Activated CD8-positive, alpha-beta memory T cell treated with anti-CD3 and anti-CD28 coated beads for 36 hours (primary cell): ENCODE data around the gene ITGA8. TPM values are rescaled to one million over a fixed set of nuclear protein-coding genes. Genes with fewer than 3 reads are reported as not detected.
"Not testable (repeated sequence)": the region's sequence is repeated elsewhere in the genome, so short reads cannot be mapped to it uniquely, and the experiment has no call there.

Source experiments
- CTCF ChIA-PET: fragments of 350-600 bp; sonication (Branson Sonifier 250); formaldehyde crosslinking; loops from one replicate; lab custom pipeline; 2021; ENCODE audit warnings: antibody characterized with exemption; lab: Charles Lee
- POLR2A ChIA-PET: fragments of 350-600 bp; sonication (Branson Sonifier 250); formaldehyde crosslinking; loops from one replicate; lab custom pipeline; 2021; ENCODE audit warnings: antibody characterized with exemption; lab: Charles Lee
- total RNA-seq, 2 experiments: library from RNA; stranded (reverse); gene quantifications; one replicate each; pipeline ENCODE4 v1.2.3, GENCODE V29; 2021

Gene ITGA8
- total RNA-seq, 2 experiments from 2014 or later = not detected

- ChIA-PET POLR2A (interaction anchor here (0.6 kb wide), 1 partner anchor 1745 kb away, joined by 3 read pairs; no protein-coding TSS in a partner anchor), CTCF (no interaction called here)
Observed at GRCh38 chr10:15703151-15703880, 16.4 kb downstream of the ITGA8 start.

DNA sequence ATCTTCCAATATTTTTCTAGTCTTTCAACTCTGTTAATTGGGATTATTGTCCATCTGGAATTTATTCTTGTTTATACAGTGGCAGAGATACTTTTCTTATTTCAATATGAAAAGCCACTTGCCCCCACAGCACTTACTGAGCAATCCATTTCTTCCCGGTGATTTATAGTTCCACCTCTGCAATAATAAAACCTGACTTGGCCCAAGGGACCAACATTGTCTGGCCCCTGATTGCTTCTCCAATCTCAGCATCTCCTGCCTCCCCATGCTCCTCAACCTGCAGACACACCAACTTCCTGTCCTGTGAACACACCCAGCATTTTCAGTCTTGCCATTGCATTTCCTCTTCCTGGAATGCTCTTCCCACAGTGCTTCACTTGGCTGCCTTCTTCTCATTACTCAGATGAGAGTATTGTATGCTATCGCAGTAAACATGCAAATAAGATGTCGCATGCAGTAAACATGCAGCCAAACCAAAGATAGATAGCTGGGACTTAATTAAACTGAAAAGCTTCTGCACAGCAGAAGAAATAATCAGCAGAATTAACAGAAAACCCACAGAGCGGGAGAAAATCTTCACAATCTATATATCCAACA, 19.5 kb downstream of the ITGA8 start:
- POLR2A ChIA-PET = no interaction called here
- CTCF ChIA-PET = no interaction called here

- ChIA-PET CTCF (no interaction called here), POLR2A (no interaction called here)
Observed at GRCh38 chr10:15695852-15696251, 23.9 kb downstream of the ITGA8 start.

- POLR2A ChIA-PET = no interaction called here
- CTCF ChIA-PET = no interaction called here
Observed at GRCh38 chr10:15690031-15690430, 29.7 kb downstream of the ITGA8 start.

GRCh38 chr10:15684768-15685167, 35.0 kb downstream of the ITGA8 start:
- CTCF ChIA-PET = no interaction called here
- POLR2A ChIA-PET = no interaction called here

DNA sequence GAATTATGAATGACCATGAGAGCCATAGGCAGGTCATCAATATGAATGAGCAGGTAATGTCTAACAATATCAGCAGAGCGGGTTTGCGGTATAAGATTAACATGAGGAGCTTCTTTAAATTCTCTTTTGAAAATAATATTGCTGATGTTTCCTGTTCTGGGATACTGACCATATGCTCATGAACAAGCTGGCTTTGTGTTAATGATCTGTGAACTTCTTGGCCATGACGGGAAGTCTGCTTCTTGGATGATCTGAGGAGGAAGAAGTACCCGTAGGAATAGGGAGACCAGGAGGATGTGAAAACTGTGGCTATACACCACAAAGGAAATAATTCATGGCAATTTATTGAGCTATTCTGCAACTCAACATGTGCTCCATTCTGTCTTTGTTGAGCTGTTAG, 38.6 kb downstream of the ITGA8 start:
- CTCF ChIA-PET = no interaction called here
- POLR2A ChIA-PET = no interaction called here

DNA sequence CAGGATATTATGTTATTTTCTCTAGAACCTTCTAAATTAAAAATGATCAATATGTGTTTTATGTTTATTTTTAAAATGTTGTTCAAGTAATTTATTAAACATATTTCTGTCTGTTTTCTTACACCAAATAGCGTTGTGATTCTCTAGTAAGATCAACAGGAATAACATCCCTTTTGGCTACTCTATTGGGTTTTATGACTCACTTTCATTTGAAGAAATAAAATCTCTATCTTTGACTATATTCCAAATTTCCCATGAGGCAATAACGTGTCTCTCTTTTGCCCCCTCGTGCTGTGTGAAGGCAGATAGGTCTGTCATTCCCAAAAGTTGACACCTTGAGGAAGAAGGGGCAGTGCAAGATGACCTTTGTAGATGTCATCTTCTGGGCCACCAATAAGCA, 40.9 kb downstream of the ITGA8 start:
- CTCF ChIA-PET = no interaction called here
- POLR2A ChIA-PET = no interaction called here

GRCh38 chr10:15672469-15672868, 47.3 kb downstream of the ITGA8 start:
- POLR2A ChIA-PET = no interaction called here
- CTCF ChIA-PET = no interaction called here

DNA sequence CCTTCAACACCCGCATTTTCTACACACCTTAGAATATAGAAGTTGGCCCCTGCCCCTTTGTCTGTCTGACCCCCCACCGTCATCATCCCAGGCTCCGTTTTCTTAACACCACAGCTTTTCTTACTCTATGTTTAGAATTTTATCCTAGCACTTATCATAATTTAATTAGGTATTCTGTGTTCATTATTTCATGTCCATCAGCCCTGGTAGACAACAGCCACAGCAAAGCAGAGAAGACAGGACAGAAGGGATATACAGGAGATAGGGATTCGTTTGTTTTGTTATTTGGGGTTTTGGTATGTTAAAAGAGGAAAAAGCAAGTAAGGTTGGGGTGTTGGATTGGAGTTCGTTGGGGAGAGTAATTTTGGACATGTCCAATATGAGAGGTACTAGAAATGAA, 48.8 kb downstream of the ITGA8 start:
- CTCF ChIA-PET = no interaction called here
- POLR2A ChIA-PET = no interaction called here

GRCh38 chr10:15661574-15661973, 58.1 kb downstream of the ITGA8 start:
- ChIA-PET POLR2A (no interaction called here), CTCF (no interaction called here)

- CTCF ChIA-PET = no interaction called here
- POLR2A ChIA-PET = no interaction called here
Observed at GRCh38 chr10:15660990-15661389, 58.7 kb downstream of the ITGA8 start.

DNA sequence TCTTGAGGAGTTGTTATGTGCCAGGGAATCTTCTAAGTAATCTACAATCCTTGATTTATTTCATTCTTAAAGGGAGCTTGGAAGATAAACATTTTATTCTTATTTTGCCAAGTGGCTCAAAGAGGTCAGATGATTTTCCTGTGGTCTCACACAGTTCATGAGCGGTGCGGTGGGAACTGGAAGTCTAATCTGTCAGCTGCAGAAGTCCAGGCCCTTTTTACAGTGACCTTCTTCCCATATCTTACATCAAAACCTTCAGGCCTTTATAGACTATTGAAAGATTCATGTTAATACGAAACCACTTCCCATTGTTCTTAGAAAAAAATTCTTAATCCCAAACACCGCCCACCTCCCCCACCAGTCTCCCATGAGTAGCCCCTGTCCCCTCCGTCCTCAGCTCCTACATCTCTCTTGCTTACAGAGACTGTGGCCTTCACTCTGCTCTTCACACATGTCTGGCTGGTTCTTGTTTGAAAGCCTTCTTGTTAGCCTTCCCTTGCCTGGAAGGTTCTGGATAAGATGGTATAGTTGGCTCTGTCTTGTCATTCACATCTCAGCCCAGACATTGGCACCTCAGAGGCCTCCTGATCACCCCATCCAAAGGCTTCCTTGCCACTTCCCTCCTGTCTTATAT, 61.5 kb downstream of the ITGA8 start:
- CTCF ChIA-PET = interaction anchor here (0.7 kb wide), 1 partner anchor 53 kb away, joined by 4 read pairs; no protein-coding TSS in a partner anchor
- POLR2A ChIA-PET = no interaction called here

DNA sequence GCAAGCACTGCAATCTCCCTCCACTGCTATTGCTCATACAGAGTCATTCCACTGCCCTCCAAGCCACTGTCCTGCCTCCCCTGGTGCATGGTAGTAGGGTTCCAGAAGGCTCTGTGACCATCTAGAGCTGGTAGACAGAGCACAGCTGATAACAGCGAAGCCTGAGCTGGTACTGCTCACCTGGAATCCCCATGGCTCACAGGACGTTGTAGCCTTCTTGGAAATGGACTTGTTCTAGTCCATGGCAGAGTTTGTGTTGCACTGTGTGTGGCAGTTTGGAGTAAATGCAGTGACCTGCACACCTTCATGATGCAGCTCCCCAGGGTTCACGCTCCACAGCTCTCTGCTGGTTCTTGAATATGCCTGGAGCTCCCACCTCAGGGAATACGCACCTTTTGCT, 67.0 kb downstream of the ITGA8 start:
- POLR2A ChIA-PET = no interaction called here
- CTCF ChIA-PET = no interaction called here

- POLR2A ChIA-PET = no interaction called here
- CTCF ChIA-PET = no interaction called here
Observed at GRCh38 chr10:15652117-15652516, 67.6 kb downstream of the ITGA8 start.

DNA sequence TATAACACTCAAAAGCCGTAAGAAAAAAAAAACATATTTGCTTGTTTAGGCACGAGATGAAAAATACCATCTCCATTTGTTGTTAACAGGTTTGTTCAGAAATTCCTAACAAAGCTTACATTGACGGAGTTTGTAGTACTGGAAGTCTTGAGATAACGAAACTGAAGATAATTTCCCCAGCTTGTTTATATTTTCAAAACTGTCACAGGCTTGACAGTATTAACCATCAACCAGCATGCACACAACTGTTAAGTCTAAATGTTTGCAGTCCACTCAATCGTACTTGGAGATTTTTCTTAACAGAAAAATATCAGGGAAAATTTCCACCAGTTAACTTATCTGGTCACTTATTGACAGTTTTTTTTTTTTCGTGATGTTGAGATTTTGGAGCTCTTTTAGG, 68.5 kb downstream of the ITGA8 start:
- ChIA-PET CTCF (no interaction called here), POLR2A (no interaction called here)

DNA sequence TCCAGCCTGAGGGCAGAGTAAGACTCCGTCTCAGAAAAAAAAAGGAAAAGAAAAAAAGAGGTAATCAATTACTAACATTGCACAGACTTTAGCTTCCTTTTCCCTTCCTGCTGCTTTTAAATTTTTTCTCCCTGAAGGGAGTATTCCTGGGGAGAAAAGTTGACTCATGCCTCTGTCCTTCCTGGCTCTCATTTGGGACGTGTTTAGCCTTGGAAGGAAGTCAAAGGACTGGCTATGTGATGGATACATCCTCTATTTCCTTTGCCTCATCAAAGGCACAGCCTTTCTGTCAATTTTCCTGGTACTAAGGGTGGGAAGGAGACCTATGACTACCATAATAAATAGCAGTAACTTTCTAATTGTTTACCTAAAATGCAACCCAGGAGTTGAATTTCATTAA, 77.6 kb downstream of the ITGA8 start:
- ChIA-PET CTCF (no interaction called here), POLR2A (no interaction called here)

GRCh38 chr10:15640536-15641085, 79.1 kb downstream of the ITGA8 start:
- ChIA-PET CTCF (no interaction called here), POLR2A (no interaction called here)

DNA sequence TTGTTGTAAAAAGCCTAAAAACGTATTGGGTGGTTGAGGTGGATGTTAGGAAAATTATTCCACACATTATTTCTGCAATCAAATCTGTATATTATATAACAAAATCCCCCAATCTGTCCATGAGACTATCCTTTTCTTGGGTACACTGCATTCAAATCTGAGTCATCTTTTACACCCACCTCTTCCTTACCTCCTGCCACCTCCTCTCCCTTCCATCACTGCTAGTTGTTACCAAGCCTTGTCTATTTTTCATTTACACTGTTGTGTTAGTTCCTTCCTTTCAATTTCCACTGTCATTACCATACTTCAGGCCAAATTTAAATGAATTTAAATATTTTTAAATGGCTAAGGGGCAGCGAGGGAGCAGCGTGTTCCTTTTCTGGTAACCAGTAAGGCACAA, 83.3 kb downstream of the ITGA8 start:
- ChIA-PET CTCF (no interaction called here), POLR2A (no interaction called here)

GRCh38 chr10:15632456-15633091, 87.1 kb downstream of the ITGA8 start:
- ChIA-PET POLR2A (no interaction called here), CTCF (no interaction called here)

GRCh38 chr10:15631205-15631604, 88.5 kb downstream of the ITGA8 start:
- CTCF ChIA-PET, POLR2A ChIA-PET: not testable (repeated sequence)
